Measurements from ENCODE around the gene ITGB4.

The ITGB4 gene

DNA sequence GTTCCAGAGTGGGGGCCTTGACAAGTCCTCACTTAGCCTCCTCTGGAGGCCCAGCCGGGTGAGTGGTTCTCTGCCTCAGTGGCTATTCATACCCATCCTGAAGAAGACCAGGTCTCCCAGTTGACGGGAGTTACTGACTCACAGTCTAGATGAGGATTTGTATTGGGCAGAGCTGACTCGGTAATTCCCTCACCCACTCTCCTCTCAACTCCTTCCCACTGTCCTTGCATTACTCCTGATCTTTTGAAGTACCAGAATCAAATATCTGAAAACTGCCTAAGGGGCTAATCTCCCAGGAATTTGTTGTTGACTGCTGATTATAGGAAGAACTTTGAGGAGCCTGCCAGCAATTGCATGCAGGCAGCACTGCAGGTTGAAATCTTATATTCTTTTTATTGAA is 40.0 kb upstream of the ITGB4 start:
- no peak overlapping the region for H3K4me3 ChIP-seq (ENCODE audit: low read length)
- no peak for TF ChIP-seq CTCF (IDR thresholded peaks at IDR 0.05; ENCODE audit: insufficient read depth, low read depth, low read length, missing control alignments)
- peak; percentile 81 for DNase-seq (ENCODE audit: low read depth)

GRCh38 chr17:75683583-75683982 is 37.7 kb upstream of the ITGB4 start:
- H3K4me3 ChIP-seq (ENCODE audit: low read length): no peak overlapping the region
- peak; percentile 94 for DNase-seq (ENCODE audit: low read depth)
- TF ChIP-seq CTCF (IDR thresholded peaks at IDR 0.05; ENCODE audit: insufficient read depth, low read depth, low read length, missing control alignments): no peak

- TF ChIP-seq CTCF (IDR thresholded peaks at IDR 0.05; ENCODE audit: insufficient read depth, low read depth, low read length, missing control alignments): no peak
- no peak overlapping the region for H3K4me3 ChIP-seq (ENCODE audit: low read length)
- DNase-seq (ENCODE audit: low read depth): no peak
These were observed 37.0 kb upstream of the ITGB4 start for GRCh38 chr17:75684249-75684648.

GRCh38 chr17:75684924-75685323 is 36.3 kb upstream of the ITGB4 start:
- TF ChIP-seq CTCF (IDR thresholded peaks at IDR 0.05; ENCODE audit: insufficient read depth, low read depth, low read length, missing control alignments): no peak
- DNase-seq (ENCODE audit: low read depth): peak; percentile 97
- peak overlapping the region; percentile 35 for H3K4me3 ChIP-seq (ENCODE audit: low read length)

DNA sequence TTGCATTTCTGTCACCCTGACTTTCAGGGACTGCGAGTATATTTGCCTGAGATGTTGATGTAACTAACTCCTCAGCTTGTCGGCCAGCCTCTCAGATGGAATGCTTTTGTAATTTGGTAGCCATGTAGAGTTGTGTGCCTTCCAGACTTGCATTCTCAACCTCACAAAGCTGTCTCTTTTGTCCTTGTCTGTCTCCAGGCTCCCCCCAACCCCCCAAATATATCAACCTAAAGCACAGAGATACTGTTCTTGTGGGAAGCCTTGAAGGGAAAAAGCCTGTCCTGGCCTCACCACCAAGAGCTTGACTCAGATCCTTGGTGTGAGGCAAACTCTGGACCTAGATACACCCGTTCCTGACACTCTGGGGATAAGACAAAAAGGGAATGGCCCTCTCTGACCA is 35.8 kb upstream of the ITGB4 start:
- peak overlapping the region; percentile 35 for H3K4me3 ChIP-seq (ENCODE audit: low read length)
- no peak for TF ChIP-seq CTCF (IDR thresholded peaks at IDR 0.05; ENCODE audit: insufficient read depth, low read depth, low read length, missing control alignments)
- DNase-seq (ENCODE audit: low read depth): peak; percentile 66

DNA sequence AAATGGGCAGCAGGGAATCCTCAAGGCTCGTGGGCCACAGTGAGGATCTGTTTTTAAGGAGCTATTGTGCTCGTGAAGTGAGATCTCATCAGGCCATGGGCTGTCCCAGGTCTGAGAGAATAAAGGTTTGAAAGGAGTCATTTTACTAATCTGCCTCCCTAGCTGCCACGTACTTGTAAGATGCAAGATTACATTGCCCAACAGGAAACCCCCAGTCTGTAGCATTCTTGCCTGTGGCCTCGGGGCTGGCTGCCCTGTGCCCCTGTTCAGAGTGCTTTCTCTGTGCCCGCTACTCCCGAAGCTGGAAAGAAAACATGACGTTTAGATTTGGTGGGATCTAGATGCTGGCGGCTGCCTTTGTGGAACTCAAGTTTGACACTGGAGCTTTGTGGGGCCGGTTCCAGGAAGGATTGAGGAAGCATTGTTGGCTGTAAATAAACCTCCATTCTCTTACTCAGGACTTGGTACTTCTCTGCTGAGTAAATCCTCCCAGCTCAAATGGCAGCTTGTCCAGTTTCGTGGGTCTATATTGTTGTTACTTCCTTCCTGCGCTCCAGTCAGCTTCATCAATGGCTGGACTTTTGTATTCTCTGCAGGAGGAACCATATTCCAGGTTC is 32.9 kb upstream of the ITGB4 start:
- peak; percentile 87 for DNase-seq (ENCODE audit: low read depth)
- no peak for TF ChIP-seq CTCF (IDR thresholded peaks at IDR 0.05; ENCODE audit: insufficient read depth, low read depth, low read length, missing control alignments)

DNA sequence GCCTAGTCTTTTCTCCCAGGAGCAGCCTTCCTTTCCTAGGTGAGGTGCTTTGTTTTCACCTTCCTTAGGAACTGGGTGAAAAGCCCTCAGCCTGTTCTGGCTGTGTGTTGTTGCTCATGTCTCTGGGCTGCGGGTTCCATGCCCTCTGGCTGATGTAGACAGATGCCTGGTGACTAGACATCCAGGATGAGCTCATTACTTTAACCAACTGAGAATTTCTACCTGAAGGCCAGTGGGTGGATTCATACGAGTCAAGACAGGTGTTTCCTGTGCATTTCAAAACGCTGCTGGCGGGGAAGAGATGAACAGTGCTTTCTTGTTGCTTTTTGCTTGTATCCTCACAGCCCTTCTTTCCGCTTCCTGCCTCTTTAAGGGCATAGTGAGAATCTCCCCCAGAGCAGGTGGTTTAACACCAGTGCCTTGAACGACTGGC is 31.8 kb upstream of the ITGB4 start:
- peak; percentile 99 for DNase-seq (ENCODE audit: low read depth)
- no peak overlapping the region for H3K4me3 ChIP-seq (ENCODE audit: low read length)
- no peak for TF ChIP-seq CTCF (IDR thresholded peaks at IDR 0.05; ENCODE audit: insufficient read depth, low read depth, low read length, missing control alignments)

More for the DNA sequence above, 32.9 kb upstream of the ITGB4 start:
- H3K4me3 ChIP-seq (ENCODE audit: low read length): no peak overlapping the region

All from epithelial cell of esophagus (primary cell).